GOT3 (cell line): ENCODE measurements around the gene HIVEP2.

Source experiments
- DNase-seq: peaks from one replicate; lab custom pipeline; 2025; ENCODE audit warnings: mixed read lengths; lab: John Stamatoyannopoulos, UW

The HIVEP2 gene

GRCh38 chr6:142773324-142773723 is 171.7 kb downstream of the HIVEP2 start:
- DNase-seq, result no peak

GRCh38 chr6:142771162-142771561 is 173.8 kb downstream of the HIVEP2 start:
- no peak for DNase-seq

DNA sequence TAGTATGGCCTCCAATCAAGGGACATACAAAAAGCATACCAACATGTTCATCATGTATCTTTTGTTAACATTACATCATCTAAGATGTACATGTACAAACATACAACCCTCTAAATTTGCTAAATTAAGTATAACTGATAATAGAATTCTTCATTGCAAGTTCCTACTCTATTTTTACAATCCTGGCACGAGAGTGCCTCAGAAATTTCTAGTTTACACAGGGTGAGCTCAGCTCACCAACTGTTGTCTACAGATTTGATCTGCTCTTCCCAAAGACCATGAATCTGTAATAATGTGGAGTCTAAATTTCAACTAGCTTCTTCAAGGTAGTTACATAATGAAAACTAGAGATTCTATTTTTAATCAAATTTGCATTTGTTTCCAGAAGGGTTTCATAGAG is 179.7 kb downstream of the HIVEP2 start:
- DNase-seq, result no peak

GRCh38 chr6:142764311-142764710 is 180.7 kb downstream of the HIVEP2 start:
- DNase-seq, result no peak

- no peak for DNase-seq
Observed at GRCh38 chr6:142763205-142763604, 181.8 kb downstream of the HIVEP2 start.

DNA sequence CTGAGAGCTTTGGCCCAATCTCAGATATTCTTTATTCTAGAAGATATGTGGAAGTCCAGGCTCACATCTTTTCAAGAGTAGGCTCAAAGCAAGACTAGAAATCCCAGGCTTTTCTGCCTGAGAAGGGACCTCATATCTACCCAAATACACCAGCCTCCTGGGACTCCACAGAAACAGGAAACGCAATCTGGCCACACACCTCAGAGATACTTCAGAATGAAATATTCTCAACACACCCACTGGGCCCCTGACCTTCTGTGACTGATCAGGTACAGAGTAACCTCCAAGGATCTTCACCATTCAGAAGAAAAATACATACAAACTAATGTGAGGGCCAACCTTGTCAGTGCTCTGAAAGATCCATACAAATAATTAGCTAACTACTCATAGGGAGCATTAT is 183.2 kb downstream of the HIVEP2 start:
- DNase-seq, result no peak

GRCh38 chr6:142760152-142760551 is 184.8 kb downstream of the HIVEP2 start:
- DNase-seq, result no peak

DNA sequence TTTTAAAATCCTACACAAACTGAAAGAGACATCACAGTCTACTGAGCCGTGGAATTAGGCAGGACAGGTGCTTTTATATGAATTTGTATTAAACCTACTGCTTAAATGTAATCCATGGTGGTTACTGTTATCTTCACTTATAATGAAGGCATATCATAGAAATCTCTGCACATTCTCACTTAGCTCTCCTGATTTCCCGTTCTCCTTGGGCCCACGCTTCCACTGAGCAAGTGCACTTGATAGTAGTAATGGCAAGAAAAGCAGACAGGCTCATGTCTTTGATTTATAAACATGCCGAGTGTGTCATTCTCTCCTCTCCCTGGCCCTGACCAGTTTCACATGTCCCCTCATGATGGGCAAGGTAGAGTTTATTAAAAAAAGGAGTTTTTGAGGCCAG is 186.3 kb downstream of the HIVEP2 start:
- DNase-seq, result no peak

DNA sequence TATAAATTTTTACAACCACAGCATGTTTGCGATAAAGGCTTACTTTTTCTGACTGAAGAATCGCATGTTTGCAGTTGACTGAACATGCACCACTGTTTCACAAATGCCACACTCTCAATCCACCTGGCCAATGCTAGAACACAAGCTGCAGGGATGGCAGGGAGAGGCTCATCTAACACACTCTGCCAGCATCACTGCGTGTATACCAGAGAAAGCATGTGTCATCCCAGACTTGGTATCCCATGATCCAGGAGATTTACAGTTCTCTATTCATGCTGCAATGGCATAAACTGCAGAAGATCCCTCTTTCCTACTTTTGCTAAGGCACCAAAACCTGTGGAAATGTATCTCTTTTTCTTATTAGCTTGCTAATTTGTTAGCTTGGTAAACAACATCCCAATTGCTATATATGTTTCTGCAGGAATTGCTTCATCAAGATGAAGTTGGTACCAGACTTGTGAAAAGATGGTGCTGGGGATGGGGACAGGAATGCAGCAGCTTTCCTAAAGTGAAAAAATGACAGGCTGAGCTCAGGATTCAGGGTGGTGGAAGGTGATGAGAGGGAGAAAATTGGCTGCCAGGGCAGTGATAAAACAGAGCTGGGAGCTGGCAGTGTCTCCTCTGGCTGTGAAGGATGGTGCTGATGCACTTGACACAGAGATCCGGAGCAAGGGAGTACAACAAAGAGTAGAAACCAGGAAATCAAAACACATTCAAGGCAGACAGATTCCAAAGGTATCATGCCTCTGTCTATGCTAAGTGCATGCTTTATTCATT is 186.9 kb downstream of the HIVEP2 start:
- no peak for DNase-seq

GRCh38 chr6:142756215-142756630 is 188.8 kb downstream of the HIVEP2 start:
- no peak for DNase-seq

DNA sequence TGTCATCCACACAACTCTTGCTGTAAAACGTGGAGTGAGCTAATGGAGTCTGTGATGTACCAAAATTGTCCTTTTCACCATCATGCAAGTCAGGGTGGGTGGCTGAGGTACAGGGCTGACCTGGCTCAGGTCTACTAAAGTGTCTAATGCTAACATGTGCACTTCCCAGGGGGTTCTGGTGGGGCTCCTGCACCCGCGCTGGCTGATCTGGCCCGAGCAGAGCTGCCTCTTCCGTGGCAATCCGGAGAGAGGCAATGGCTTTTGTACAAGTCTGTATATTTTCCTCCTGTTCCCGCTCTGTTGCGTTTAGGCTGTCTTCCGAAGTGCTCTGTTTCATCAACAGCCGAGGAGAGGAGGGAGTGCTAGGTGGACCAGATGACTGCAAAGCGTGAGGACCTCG is 191.8 kb downstream of the HIVEP2 start:
- no peak for DNase-seq

GRCh38 chr6:142752348-142752747 is 192.6 kb downstream of the HIVEP2 start:
- DNase-seq, result no peak

GRCh38 chr6:142751452-142751851 is 193.5 kb downstream of the HIVEP2 start:
- DNase-seq, result no peak

GRCh38 chr6:142750998-142751397 is 194.0 kb downstream of the HIVEP2 start:
- no peak for DNase-seq

- no peak for DNase-seq
Observed at GRCh38 chr6:142749556-142749955, 195.4 kb downstream of the HIVEP2 start.

DNA sequence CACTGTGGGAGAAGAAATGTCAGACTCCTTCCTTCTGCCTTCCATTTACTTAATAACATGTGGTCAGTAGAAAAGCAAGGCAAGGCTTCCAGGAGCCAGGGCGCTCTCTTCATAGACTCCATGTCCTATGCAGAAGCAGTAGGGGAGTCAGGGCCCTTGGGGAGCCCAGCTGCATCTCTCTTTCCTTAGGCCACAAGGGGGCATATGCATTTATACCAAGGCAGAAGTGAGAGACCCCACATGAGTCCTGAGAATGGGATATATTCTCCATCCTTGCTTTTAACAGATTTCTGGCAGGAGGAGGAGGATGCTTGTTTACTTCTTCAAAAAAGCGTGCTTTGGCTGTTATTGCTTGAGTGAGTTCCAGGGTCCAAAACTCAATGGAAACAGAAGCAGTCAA is 198.5 kb downstream of the HIVEP2 start:
- no peak for DNase-seq

DNA sequence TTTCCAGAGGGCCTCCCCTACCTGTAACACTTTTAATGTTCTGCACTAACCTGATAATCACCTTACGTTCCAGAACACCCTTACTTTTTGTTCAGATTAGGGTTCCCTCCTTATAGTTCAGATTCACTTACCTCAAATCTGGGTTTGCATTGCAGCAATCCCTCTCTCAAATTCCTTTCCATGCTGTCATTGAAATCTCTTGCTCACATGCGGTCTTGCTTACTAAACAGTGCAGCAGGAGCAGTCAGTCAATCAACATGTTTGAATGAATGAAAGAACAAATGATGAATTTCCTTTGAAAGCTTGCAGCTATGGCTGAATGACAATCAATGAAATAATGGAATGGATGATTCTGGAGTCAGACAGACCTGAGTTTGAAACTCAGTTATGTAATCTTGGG is 200.1 kb downstream of the HIVEP2 start:
- no peak for DNase-seq

- DNase-seq, result no peak
Observed at GRCh38 chr6:142740449-142740848, 204.5 kb downstream of the HIVEP2 start.

DNA sequence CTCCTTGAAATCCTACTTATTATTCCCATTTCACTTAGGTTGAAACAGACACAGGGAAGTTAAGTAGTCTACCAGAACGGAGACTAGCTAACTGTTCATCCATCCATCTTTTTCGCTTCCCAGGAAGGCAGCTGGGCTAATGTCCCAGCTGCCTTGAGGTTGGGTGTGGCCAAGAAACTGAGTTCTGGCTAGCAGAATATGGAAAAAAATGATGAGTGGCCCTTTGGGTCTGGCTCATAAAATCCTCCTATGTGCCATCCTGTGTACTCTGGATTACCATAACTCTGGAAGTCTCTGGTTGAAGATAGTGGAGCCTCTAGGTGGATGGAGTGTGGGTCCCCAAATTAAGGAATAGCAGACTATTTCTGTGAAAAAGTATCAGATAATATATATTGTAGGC is 206.2 kb downstream of the HIVEP2 start:
- no peak for DNase-seq

DNA sequence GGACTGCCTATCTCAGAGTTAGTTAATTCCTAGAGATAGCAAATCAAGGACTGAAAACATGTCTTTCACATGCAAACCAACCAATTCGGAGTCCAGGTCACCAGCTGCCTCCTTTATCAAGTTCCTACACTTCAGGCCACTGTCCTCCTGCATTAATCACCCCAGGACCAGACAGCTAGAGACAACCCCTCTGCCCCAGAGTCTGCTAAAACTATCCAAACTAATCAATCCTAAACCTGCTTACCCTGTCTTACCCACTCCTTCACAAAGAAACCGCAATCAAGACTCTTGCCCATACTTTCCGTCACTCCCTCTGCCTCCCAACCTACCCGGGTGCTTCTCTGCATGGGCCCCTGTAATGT is 207.0 kb downstream of the HIVEP2 start:
- DNase-seq, result no peak

DNA sequence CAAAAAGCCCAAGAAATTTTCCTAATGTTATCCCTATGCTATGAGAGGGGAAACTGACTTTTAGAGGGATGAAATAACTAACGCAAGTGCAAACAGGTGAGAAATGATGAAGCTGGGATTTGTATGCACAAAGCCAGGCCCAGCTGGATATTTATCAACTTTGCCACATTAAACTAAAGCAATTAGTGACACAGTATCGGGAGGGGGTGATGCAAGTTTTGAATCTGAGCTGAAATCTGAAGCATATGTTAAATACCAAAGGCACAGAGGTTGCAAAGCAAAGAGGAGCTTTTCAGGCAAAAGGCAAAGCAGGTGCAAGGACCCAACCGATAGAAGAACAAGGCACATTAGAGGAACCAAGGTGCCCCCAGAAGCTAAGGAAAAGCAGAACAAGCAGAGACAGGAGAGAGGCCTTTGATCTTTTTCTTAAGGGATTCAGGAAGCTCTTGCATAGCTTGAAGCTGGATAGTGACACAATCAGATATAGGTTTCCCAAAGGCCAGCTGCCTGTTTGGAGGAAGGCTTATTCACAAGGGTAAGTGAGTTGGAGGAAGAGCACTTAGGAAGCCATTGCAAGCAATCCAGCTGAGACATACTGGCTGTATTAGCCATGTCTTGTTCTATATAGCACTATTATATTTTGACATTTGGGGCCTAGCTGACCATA is 207.5 kb downstream of the HIVEP2 start:
- no peak for DNase-seq

GRCh38 chr6:142735204-142735603 is 209.8 kb downstream of the HIVEP2 start:
- DNase-seq, result no peak

DNA sequence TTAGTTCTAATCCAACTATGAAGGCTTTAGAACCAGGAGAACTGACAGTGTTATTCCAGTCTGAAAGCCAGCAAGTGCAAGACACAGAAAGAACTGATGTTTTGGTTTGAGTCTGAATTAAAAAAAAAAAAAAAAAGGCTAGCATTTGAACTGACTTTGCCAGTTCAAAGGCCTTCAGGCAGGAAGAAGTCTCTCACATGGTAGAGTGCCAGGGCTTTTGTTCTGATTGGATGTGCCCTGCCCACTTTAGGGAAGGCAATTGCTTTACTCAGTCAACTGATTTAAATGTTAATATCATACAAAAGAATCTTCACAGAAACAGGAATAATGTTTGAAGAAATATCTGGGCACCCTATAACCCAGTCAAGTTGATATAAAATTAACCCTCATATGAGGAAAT is 212.2 kb downstream of the HIVEP2 start:
- DNase-seq, result no peak

DNA sequence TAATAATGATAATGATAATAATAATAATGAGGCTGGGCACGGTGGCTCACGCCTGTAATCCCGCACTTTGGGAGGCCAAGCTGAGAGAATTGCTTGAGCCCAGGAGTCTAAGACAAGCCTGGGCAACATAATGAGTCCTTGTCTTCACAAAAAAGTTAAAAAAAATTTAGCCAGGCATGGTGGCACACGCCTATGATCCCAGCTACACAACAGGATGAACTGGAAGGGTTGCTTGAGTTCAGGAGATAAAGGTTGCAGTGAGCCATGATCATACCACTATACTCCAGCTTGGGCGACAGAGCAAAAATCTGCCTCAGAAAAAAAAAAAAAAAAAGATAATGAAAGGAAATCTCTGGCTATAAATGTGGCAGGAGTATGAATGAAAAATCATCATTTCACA is 213.4 kb downstream of the HIVEP2 start:
- no peak for DNase-seq
